Hippocampal formation (tissue), 2 donors: ENCODE measurements around the gene ASPA.
"Not testable (repeated sequence)": the region's sequence is repeated elsewhere in the genome, so short reads cannot be mapped to it uniquely, and the experiment has no call there.

Experiments used
- DNase-seq, 2 donors: peaks; one replicate each; lab custom pipeline; 2025; lab: John Stamatoyannopoulos, UW

The ASPA gene

DNA sequence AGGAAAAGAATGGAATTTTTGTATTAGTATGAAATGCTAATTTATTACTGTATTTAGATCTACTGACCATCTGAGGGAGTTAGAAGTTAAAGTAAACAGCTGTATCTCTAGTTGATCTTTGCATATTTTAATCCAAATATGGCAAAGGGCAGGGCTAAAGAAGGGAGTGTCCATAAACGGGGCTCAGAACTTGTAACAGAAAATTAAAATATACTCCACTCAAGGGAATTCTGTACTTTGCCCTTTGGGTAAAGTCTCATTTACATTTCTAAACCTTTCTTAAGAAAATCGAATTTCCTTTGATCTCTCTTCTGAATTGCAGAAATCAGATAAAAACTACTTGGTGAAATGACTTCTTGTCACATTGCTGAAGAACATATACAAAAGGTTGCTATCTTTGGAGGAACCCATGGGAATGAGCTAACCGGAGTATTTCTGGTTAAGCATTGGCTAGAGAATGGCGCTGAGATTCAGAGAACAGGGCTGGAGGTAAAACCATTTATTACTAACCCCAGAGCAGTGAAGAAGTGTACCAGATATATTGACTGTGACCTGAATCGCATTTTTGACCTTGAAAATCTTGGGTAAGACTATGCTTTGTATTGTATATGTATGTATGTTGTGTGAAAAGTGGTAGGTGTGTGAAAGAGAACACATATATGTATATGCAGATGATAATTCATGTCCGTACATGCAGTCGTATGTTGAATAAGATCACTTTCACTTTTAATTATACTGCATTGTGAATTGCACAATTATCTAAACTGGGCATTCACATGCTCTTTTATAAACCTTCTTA is at the start of gene ASPA:
TSS of gene ASPA (plus strand) at position 186 of the 799 bp plus-strand sequence. CDS start at position 349, 163 bp downstream.
- peak in 1 of 2 donors; percentile 87 for DNase-seq

DNA sequence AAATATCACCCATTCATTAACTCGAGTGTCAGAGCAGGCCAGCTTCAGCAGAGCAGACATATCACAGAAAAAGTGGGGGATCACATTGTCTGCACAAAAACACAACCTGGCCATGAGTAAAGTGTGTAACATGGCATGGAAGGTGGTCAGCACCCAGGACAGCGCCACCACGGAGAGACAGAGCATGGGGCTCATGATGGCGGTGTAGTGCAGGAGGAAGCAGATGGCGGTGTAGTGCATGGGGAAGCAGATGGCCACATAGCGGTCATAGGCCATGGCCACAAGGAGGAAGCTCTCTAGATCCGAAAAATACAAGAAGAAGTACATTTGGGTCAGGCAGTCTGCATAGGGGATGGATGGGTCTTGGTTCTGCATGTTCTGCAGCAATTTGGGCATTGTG is 42.6 kb upstream of the ASPA start:
- DNase-seq: not testable (repeated sequence)

DNA sequence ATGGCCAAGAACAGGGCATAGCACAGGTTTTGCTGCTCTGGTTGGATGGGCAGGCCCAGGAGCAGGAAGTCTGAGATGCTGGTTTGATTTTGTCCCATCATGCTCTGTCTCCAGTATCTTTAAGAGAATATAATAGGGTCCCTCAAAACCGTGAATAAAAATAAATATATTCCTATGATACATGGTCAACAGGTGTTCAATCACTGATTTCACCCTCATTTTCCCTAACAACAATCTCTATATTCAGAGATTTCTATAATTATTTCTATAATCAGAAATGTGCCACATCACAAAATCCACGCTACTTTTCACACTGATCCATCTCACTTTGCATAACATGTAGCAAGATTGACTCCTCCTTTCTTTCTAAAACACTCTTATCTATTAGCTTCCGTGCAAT is 42.1 kb upstream of the ASPA start, which contains the start of gene OR1E2:
TSS of gene OR1E2 (minus strand) at position 101 of the 400 bp plus-strand sequence. CDS start at position 101, 0 bp downstream.
- no peak for DNase-seq

GRCh38 chr17:3438368-3438767 is 37.4 kb upstream of the ASPA start:
- no peak for DNase-seq

GRCh38 chr17:3440451-3440850 is 35.3 kb upstream of the ASPA start:
- DNase-seq: no peak

DNA sequence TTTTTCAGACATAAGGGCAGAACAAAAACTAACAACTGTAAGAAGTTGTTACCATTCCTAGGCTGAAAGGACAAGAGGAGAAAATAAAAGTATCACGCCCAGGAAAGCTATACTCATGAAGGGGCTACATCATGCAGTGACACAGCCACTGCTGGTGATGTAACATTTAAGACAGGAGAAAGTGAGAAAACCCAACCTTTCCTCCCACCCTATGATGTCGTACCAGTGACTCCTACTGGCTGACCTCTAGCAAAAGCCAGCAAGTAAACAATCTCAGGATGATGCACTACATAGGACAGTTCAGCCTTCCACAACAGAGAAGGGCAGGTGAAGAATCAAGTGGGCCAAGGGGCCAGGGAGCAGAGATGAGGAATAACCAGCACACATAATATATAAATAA is 28.2 kb upstream of the ASPA start:
- DNase-seq: no peak

- DNase-seq: no peak
Observed at GRCh38 chr17:3448059-3448665, 27.6 kb upstream of the ASPA start.

- not testable (repeated sequence) for DNase-seq
Observed at GRCh38 chr17:3466355-3466754, 9.4 kb upstream of the ASPA start.

DNA sequence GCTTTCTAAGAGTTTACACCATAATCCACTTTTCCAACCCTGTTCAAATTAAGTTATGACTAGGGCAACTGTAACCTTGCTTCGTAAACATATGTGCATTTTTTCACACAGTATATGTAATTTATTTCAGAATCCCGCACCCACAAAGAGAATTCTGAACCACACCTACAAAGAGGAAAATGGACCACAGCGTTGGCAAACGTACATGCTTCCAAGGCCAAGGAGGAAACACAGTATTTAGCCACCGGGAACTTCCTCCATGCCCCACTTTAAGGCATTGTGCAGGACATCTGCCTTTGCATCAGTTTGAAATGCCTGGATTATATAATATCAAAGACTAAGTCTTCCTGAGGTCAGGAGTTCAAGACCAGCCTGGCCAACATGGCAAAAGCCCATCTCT is 6.3 kb upstream of the ASPA start:
- no peak for DNase-seq

DNA sequence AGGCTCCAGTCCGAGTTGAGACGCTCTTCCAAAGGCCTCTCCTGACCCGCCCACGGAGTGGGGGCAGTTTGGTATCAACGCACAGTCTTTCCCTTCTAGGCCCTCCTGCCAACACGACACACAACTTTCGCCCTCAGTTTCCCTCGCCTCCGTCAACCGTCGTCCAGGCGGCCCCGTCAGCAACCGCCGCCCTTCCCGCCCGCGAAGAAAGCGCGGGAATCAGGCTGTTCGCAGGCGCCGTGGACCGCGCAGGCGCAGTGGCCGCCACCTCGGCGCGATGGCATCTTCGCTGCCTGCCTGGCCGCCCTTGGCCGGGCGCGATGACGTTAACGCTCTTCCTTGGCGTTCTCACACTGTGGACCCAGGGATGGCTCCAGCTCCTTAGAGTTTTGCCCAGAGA is 4.2 kb upstream of the ASPA start, which contains the start of gene SPATA22:
TSS of gene SPATA22 (minus strand) at position 221 of the 400 bp plus-strand sequence. CDS start 2,494 bp downstream, outside the sequence.
- no peak for DNase-seq

GRCh38 chr17:3472137-3472536 is 3.7 kb upstream of the ASPA start:
- DNase-seq: no peak

- DNase-seq: peak in 1 of 2 donors; percentile 24
Observed at GRCh38 chr17:3474212-3474611, 1.6 kb upstream of the ASPA start.

- no peak for DNase-seq
Observed at GRCh38 chr17:3475251-3475685, 529 bp upstream of the ASPA start.

DNA sequence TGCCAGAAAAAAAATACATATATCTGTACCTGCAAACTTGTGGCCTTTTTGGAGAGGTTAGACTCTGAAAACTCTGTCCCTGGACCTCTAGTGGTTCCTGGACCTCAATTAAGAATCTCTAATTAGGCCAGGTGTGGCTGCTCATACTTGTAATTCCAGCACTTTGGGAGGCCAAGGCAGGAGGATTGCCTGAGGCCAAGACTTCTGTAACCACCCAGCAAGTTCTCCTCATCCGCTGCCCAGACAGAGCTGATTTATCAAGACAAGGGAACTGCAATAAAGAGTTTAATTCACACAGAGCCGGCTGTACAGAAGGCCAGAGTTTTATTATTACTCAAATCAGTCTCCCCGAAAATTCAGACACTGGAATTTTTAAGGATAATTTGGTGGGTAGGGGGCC is 4.2 kb downstream of the ASPA start:
- DNase-seq: no peak

DNA sequence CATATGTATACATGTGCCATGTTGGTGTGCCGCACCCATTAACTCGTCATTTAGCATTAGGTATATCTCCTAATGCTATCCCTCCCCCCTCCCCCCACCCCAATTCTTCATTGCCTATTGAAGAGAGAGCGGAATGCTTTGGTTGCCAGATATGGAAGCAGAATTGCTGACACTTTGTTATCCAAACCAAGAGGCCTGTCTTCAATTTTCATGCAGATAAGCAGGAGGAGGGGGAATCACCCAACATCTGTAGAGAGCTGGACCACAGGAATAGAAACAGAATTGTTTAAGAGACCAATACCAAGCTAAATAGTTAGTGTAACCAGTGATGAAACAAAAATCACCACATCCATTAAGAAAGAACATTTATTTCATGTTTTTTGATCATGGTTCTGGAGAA is 7.1 kb downstream of the ASPA start:
- no peak for DNase-seq

- no peak for DNase-seq
Observed at GRCh38 chr17:3485481-3486068, 9.8 kb downstream of the ASPA start.

DNA sequence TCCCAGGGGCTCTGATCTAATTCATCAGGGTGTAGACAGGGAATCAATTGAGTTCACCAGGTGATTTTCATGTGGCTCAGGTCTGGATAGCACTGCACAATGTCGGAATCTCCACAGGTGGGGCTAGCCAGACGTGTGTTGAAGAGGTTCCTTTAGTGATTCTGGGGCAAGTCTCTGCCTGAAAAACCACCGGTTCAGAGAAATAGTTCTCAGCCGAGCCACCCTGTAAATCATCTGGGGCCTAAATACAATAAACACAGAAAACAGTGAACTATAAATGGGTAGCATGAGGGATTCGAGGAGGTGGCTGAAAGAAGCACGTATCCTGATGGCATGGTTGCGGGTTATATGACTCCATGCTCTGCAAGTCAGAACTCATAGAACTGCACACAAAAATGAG is 21.3 kb downstream of the ASPA start:
- DNase-seq: no peak

DNA sequence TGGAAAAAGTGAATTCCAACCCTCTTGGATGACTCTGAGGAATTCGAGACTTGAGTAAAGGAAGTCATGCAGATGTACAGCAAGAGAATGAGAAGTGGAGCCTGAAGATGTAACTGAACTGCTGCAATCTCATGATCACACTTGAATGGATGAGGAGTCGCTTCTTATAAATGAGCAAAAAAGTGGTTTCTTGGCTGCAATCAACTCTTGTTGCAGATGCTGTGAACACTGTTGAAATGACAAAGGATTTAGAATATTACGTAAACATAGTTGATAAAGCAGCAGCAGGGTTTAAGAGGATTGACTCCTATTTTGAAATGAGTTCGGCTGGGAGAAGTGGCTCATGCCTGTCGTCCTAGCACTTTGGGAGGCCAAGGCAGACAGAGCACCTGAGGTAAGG is 25.5 kb downstream of the ASPA start:
- DNase-seq: no peak

GRCh38 chr17:3502466-3502865 is 26.7 kb downstream of the ASPA start:
- peak; percentile 49 to 85 for DNase-seq

- no peak for DNase-seq
Observed at GRCh38 chr17:3503285-3503684, 27.5 kb downstream of the ASPA start.

DNA sequence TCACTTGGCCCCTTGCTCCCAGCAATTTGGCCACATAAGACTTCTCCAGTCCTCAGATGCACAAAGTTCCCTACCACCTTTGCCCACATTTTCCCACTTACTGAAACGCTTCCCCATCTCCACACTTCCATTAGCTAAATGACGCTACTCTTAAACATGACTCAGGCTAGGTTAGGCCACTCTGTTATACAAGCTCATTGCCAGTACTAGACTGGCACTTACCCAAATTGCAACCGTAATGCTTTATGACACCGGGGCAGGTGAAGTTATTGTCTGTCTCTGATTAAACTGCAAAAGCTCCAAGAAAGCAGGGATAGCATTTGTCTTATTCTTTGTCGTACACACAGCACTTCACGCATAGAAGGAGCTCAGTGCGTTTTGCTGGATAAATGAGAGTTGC is 29.2 kb downstream of the ASPA start:
- DNase-seq: no peak

- DNase-seq: no peak
Observed at GRCh38 chr17:3506054-3506453, 30.3 kb downstream of the ASPA start.

- DNase-seq: no peak
Observed at GRCh38 chr17:3507071-3507470, 31.3 kb downstream of the ASPA start.
